ENCODE results near the gene KIF4A.
"Not testable (repeated sequence)": the region's sequence is repeated elsewhere in the genome, so short reads cannot be mapped to it uniquely, and the experiment has no call there.

KIF4A gene

DNA sequence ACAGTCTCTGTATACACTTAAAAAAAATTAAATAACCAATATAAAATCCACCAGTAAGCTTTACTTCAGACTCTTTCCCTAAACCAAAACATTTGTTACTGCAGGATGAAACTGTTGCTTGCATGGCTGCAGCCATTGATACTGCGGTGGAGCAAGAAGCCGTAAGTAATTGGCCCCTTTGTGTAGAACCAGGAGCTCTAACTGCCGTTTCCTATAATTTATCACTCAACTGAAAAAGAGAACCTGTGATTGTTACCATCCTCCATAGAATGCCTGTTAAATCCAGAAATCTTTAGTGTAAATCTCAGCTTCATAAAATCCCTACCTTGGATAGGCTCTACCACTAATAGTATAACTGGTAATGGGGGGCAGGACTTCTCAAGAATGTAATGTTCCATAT is 62.6 kb downstream of the KIF4A start:
- TF ChIP-seq, protein P1, sequence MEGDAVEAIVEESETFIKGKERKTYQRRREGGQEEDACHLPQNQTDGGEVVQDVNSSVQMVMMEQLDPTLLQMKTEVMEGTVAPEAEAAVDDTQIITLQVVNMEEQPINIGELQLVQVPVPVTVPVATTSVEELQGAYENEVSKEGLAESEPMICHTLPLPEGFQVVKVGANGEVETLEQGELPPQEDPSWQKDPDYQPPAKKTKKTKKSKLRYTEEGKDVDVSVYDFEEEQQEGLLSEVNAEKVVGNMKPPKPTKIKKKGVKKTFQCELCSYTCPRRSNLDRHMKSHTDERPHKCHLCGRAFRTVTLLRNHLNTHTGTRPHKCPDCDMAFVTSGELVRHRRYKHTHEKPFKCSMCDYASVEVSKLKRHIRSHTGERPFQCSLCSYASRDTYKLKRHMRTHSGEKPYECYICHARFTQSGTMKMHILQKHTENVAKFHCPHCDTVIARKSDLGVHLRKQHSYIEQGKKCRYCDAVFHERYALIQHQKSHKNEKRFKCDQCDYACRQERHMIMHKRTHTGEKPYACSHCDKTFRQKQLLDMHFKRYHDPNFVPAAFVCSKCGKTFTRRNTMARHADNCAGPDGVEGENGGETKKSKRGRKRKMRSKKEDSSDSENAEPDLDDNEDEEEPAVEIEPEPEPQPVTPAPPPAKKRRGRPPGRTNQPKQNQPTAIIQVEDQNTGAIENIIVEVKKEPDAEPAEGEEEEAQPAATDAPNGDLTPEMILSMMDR (IDR thresholded peaks at IDR 0.05; ENCODE audit: low read depth, low read length), result no peak
- H3K36me3 ChIP-seq, result peaks cover 14% of the 10 kb centered on the region

GRCh38 chrX:70353514-70353913 is 63.6 kb downstream of the KIF4A start:
- Histone ChIP-seq H3K27ac (no peak overlapping the region), H3K9me3 (ENCODE audit: severe bottlenecking) (no peaks in the 10 kb centered on the region), H3K27me3 (ENCODE audit: insufficient read depth, low read depth, severe bottlenecking) (no peaks in the 10 kb centered on the region), H3K4me3 (ENCODE audit: low read depth, low read length) (no peak overlapping the region), H3K36me3 (peaks cover 11% of the 10 kb centered on the region)
- DNase-seq, result no peak
- TF ChIP-seq, protein P1 (IDR thresholded peaks at IDR 0.05; ENCODE audit: low read depth, low read length), result no peak

More for the DNA sequence above, 62.6 kb downstream of the KIF4A start:
- Histone ChIP-seq H3K9me3 (ENCODE audit: severe bottlenecking) (peaks cover 4% of the 10 kb centered on the region), H3K27ac (no peak overlapping the region), H3K4me3 (ENCODE audit: low read depth, low read length) (no peak overlapping the region), H3K27me3 (ENCODE audit: insufficient read depth, low read depth, severe bottlenecking) (no peaks in the 10 kb centered on the region)
- DNase-seq, result no peak

- Histone ChIP-seq H3K9me3 (ENCODE audit: severe bottlenecking) (no peaks in the 10 kb centered on the region), H3K27ac (no peak overlapping the region), H3K4me3 (ENCODE audit: low read depth, low read length) (no peak overlapping the region), H3K27me3 (ENCODE audit: insufficient read depth, low read depth, severe bottlenecking) (no peaks in the 10 kb centered on the region), H3K36me3 (peaks cover 18% of the 10 kb centered on the region)
- TF ChIP-seq, protein P1 (IDR thresholded peaks at IDR 0.05; ENCODE audit: low read depth, low read length), result no peak
- no peak for DNase-seq
Observed at GRCh38 chrX:70354716-70355115, 64.8 kb downstream of the KIF4A start.

DNA sequence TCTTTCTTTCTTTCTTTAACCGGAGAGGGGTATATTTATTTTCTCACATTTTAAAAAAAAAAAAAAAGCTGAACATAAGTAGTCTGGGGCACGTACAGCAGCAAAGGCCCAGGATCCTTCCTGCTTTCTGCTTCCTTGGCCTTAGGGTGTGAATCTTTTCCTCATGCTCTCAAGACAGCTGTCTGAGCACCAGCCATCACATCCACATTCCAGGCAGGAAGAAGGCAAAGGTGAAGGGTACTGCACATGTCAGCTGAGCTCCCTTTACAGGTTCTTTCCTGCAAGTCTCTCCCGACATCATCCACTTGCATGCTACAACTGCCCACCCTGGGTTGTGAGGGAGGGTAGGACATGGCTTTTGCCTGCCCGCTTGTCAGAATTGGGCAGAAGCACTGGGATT is 69.6 kb downstream of the KIF4A start:
- Histone ChIP-seq H3K27me3 (ENCODE audit: insufficient read depth, low read depth, severe bottlenecking) (no peaks in the 10 kb centered on the region), H3K36me3 (peaks cover 8% of the 10 kb centered on the region), H3K9me3 (ENCODE audit: severe bottlenecking) (no peaks in the 10 kb centered on the region), H3K4me3 (ENCODE audit: low read depth, low read length) (no peak overlapping the region), H3K27ac (no peak overlapping the region)
- TF ChIP-seq, protein P1 (IDR thresholded peaks at IDR 0.05; ENCODE audit: low read depth, low read length), result no peak
- no peak for DNase-seq

DNA sequence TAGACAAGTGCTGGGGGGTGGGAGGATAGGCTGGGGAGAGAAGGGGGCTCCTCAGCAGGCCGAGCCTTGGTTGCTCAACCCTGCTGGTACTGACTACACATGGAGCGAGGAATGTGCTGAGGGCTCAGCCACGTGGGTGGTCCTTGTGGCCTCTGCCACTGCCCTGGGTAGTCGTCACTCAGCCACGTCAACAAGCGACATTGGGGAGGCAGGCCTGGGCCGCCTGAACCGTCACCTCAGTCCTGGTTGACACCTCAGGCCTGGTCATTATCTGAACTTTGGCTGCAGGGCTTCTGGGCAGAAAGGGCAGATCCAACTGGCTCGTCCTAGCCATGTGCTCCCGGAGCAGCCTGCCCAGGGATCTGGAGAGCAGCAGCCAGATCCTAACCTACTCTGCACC is 70.5 kb downstream of the KIF4A start:
- Histone ChIP-seq H3K27me3 (ENCODE audit: insufficient read depth, low read depth, severe bottlenecking) (no peaks in the 10 kb centered on the region), H3K27ac (no peak overlapping the region), H3K9me3 (ENCODE audit: severe bottlenecking) (no peaks in the 10 kb centered on the region), H3K36me3 (peaks cover 8% of the 10 kb centered on the region), H3K4me3 (ENCODE audit: low read depth, low read length) (no peak overlapping the region)
- TF ChIP-seq, protein P1 (IDR thresholded peaks at IDR 0.05; ENCODE audit: low read depth, low read length), result no peak
- DNase-seq, result no peak

GRCh38 chrX:70368731-70369130 is 78.8 kb downstream of the KIF4A start:
- not testable (repeated sequence) for H3K27me3 ChIP-seq (ENCODE audit: insufficient read depth, low read depth, severe bottlenecking); H3K4me3 ChIP-seq (ENCODE audit: low read depth, low read length); H3K36me3 ChIP-seq; H3K9me3 ChIP-seq (ENCODE audit: severe bottlenecking); DNase-seq; H3K27ac ChIP-seq

Measured in WERI-Rb-1 (cell line).